ENCODE results near the gene CDCP1. TPM values are rescaled to one million over a fixed set of nuclear protein-coding genes. Genes with fewer than 3 reads are reported as not detected.
"Not testable (repeated sequence)": the region's sequence is repeated elsewhere in the genome, so short reads cannot be mapped to it uniquely, and the experiment has no call there.

Gene CDCP1
- total RNA-seq, 4 donors from 2014 or later = 29.7 to 68.3 (median 61.5) TPM

GRCh38 chr3:45057557-45057956 lies 88.6 kb downstream of the CDCP1 start:
- H3K36me3 ChIP-seq = no peaks in the 10 kb centered on the region
- no peaks in the 10 kb centered on the region for H3K4me1 ChIP-seq
- H3K27ac ChIP-seq = no peak overlapping the region
- DNase-seq = no peak
- H3K27me3 ChIP-seq = no peaks in the 10 kb centered on the region
- no peaks in the 10 kb centered on the region for H3K9me3 ChIP-seq
- no peak overlapping the region for H3K4me3 ChIP-seq
- no peak for TF ChIP-seq POLR2A (IDR thresholded peaks at IDR 0.05)
- TF ChIP-seq, protein P1, sequence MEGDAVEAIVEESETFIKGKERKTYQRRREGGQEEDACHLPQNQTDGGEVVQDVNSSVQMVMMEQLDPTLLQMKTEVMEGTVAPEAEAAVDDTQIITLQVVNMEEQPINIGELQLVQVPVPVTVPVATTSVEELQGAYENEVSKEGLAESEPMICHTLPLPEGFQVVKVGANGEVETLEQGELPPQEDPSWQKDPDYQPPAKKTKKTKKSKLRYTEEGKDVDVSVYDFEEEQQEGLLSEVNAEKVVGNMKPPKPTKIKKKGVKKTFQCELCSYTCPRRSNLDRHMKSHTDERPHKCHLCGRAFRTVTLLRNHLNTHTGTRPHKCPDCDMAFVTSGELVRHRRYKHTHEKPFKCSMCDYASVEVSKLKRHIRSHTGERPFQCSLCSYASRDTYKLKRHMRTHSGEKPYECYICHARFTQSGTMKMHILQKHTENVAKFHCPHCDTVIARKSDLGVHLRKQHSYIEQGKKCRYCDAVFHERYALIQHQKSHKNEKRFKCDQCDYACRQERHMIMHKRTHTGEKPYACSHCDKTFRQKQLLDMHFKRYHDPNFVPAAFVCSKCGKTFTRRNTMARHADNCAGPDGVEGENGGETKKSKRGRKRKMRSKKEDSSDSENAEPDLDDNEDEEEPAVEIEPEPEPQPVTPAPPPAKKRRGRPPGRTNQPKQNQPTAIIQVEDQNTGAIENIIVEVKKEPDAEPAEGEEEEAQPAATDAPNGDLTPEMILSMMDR (IDR thresholded peaks at IDR 0.05) = no peak

GRCh38 chr3:45056608-45057301 lies 89.4 kb downstream of the CDCP1 start:
- no peaks in the 10 kb centered on the region for H3K27me3 ChIP-seq
- H3K4me1 ChIP-seq = no peaks in the 10 kb centered on the region
- DNase-seq = no peak
- H3K27ac ChIP-seq = no peak overlapping the region
- no peak overlapping the region for H3K4me3 ChIP-seq
- H3K36me3 ChIP-seq = no peaks in the 10 kb centered on the region
- no peak for TF ChIP-seq POLR2A (IDR thresholded peaks at IDR 0.05)
- TF ChIP-seq, protein P1 (IDR thresholded peaks at IDR 0.05) = no peak
- H3K9me3 ChIP-seq = no peaks in the 10 kb centered on the region

DNA sequence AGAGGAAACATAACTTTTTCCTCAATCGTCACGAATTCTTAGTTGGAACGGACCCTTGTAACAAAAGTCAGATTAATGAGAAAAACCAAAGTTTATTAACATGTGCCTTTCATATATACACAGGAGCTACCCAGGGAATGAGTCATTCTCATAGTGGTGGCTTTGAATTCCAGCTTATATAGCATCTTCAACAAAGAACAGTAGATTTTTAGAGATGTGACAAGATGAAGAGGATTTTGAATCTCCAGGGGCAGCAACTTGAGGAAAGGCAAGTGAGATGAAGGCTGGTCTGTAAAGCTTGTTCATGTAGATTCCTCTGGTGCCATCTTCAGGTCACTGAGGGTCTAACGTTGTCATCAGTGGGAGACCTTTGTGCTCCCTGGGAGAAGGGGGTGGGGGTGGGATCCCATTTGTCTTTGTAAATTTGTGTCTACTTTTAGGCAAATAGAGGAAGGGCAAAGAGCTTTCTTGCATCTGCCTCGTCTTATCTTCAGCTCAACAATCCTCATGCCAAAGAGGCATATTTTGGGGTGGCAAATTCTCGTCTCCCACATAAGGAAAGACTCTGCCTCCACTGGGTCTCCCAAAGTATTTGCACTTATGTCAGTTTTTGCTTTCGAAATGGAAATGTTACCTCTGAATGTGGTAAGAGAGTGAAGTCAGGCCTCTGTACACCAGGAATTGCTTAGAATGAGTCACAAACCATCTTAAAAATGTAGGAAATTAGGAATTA lies 90.6 kb downstream of the CDCP1 start:
- no peaks in the 10 kb centered on the region for H3K9me3 ChIP-seq
- peak overlapping the region in 2 of 4 donors; percentile 6 to 7 for H3K27ac ChIP-seq
- H3K36me3 ChIP-seq = no peaks in the 10 kb centered on the region
- no peaks in the 10 kb centered on the region for H3K4me1 ChIP-seq
- no peak for DNase-seq
- TF ChIP-seq, protein P1 (IDR thresholded peaks at IDR 0.05) = peak in 2 of 6 experiments; percentile 12 to 19
- no peak for TF ChIP-seq POLR2A (IDR thresholded peaks at IDR 0.05)
- no peak overlapping the region for H3K4me3 ChIP-seq
- H3K27me3 ChIP-seq = no peaks in the 10 kb centered on the region

- Histone ChIP-seq H3K4me3 (no peak overlapping the region), H3K36me3 (no peaks in the 10 kb centered on the region), H3K27ac (peak overlapping the region in 1 of 4 donors; percentile 7), H3K4me1 (no peaks in the 10 kb centered on the region), H3K27me3 (no peaks in the 10 kb centered on the region), H3K9me3 (no peaks in the 10 kb centered on the region)
- DNase-seq = no peak
- TF ChIP-seq POLR2A (IDR thresholded peaks at IDR 0.05) = no peak
- TF ChIP-seq, protein P1 (IDR thresholded peaks at IDR 0.05) = no peak
These were observed 91.2 kb downstream of the CDCP1 start for GRCh38 chr3:45055032-45055410.

- Histone ChIP-seq H3K4me1 (no peaks in the 10 kb centered on the region), H3K27me3 (no peaks in the 10 kb centered on the region), H3K9me3 (no peaks in the 10 kb centered on the region), H3K36me3 (no peaks in the 10 kb centered on the region), H3K4me3 (no peak overlapping the region), H3K27ac (no peak overlapping the region)
- TF ChIP-seq, protein P1 (IDR thresholded peaks at IDR 0.05) = no peak
- TF ChIP-seq POLR2A (IDR thresholded peaks at IDR 0.05) = no peak
- no peak for DNase-seq
These were observed 91.9 kb downstream of the CDCP1 start for GRCh38 chr3:45054196-45054857.

DNA sequence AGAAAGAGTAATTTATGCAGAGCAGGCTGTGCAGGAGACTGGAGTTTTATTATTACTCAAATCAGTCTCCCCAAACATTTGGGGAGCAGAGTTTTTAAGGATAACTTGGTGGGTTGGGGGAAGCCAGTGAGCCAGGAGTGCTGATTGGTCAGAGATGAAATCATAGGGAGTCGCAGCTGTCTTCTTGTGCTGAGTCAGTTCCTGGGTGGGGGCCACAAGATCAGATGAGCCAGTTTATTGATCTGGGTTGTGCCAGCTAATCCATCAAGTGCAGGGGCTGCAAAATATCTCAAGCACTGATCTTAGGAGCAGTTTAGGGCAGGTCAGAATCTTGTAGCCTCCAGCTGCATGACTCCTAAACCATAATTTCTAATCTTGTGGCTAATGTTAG lies 92.4 kb downstream of the CDCP1 start:
- not testable (repeated sequence) for DNase-seq, H3K27me3 ChIP-seq, H3K36me3 ChIP-seq, H3K9me3 ChIP-seq, H3K27ac ChIP-seq, H3K4me3 ChIP-seq, H3K4me1 ChIP-seq
